Uterus (tissue), 2 donors: ENCODE results near the gene OSBPL8.

Source experiments
- POLR2A ChIP-seq, 2 donors: fragments of 450-650 bp; IDR thresholded peaks; one replicate each; pipeline ENCODE4 v1.6.1; 2016; ENCODE audit warnings: antibody characterized with exemption in 2 of 2, mild to moderate bottlenecking in 1 of 2, moderate library complexity in 1 of 2
- TF ChIP-seq, protein P1 (sequence below), 4 experiments: fragments of 200-600 bp in 2 of 4; fragments of 450-650 bp in 2 of 4; sonication (generic) in 2 of 4; IDR thresholded peaks; one replicate each; pipeline ENCODE4 v1.5.1; 2016 to 2019; ENCODE audit warnings: antibody characterized with exemption in 4 of 4, mild to moderate bottlenecking in 2 of 4, moderate library complexity in 1 of 4

DNA sequence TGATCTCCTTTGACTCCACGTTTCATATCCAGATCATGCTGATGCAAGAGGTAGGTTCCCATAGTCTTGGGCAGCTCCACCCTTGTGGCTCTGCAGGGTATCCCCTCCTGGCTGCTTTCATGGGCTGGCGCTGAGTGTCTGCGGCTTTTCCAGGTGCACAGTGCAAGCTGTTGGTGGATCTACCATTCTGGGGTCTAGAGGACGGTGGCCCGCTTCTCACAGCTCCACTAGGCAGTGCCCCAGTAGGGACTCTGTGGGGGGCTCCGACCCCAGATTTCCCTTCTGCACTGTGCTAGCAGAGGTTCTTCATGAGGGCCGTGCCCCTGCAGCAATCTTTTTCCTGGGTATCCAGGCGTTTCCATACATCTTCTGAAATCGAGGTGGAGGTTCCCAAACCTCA is 199.3 kb downstream of the OSBPL8 start:
- TF ChIP-seq, protein P1, sequence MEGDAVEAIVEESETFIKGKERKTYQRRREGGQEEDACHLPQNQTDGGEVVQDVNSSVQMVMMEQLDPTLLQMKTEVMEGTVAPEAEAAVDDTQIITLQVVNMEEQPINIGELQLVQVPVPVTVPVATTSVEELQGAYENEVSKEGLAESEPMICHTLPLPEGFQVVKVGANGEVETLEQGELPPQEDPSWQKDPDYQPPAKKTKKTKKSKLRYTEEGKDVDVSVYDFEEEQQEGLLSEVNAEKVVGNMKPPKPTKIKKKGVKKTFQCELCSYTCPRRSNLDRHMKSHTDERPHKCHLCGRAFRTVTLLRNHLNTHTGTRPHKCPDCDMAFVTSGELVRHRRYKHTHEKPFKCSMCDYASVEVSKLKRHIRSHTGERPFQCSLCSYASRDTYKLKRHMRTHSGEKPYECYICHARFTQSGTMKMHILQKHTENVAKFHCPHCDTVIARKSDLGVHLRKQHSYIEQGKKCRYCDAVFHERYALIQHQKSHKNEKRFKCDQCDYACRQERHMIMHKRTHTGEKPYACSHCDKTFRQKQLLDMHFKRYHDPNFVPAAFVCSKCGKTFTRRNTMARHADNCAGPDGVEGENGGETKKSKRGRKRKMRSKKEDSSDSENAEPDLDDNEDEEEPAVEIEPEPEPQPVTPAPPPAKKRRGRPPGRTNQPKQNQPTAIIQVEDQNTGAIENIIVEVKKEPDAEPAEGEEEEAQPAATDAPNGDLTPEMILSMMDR (IDR thresholded peaks at IDR 0.05), result no peak
- no peak for TF ChIP-seq POLR2A (IDR thresholded peaks at IDR 0.05)
